ENCODE results near the gene MLLT6. TPM values are rescaled to one million over a fixed set of nuclear protein-coding genes. Genes with fewer than 3 reads are reported as not detected.

Gene MLLT6
- total and polyA plus RNA-seq, 2 of the 13 experiments (the other 11 are each of a cell fraction or from before 2014, with no cell fraction given): 50.7 to 69.5 TPM

GRCh38 chr17:38702166-38702915 is 2.7 kb upstream of the MLLT6 start (continued):
- TF ChIP-seq ZBTB10 (CRISPR knock-in tag; IDR thresholded peaks at IDR 0.05; ENCODE audit: borderline replicate concordance) (no peak), ZBTB34 (CRISPR knock-in tag; IDR thresholded peaks at IDR 0.05) (no peak), HNRNPUL1 (IDR thresholded peaks at IDR 0.05; ENCODE audit: low read depth, low read length) (no peak), MNT (IDR thresholded peaks at IDR 0.05) (no peak), PHF8 (CRISPR knock-in tag; IDR thresholded peaks at IDR 0.05) (peak; percentile 75), ZSCAN21 (CRISPR knock-in tag; IDR thresholded peaks at IDR 0.05; ENCODE audit: borderline replicate concordance) (peak; percentile 78), JDP2 (CRISPR knock-in tag; IDR thresholded peaks at IDR 0.05; ENCODE audit: borderline replicate concordance) (peak; percentile 54; the same call in 1 of the 2 replicates), ZNF33B (CRISPR knock-in tag; IDR thresholded peaks at IDR 0.05) (no peak), TAF1 (CRISPR knock-in tag; IDR thresholded peaks at IDR 0.05) (peak; percentile 84), ZNF879 (CRISPR knock-in tag; IDR thresholded peaks at IDR 0.05) (0 out of 2 replicates have a peak, but pooled peaks have one; percentile 47), ZNF383 (CRISPR knock-in tag; IDR thresholded peaks at IDR 0.05; ENCODE audit: borderline replicate concordance) (no peak), ZKSCAN1 (IDR thresholded peaks at IDR 0.05; ENCODE audit: low read length) (peak; percentile 100), SIX1 (CRISPR knock-in tag; IDR thresholded peaks at IDR 0.05; ENCODE audit: borderline replicate concordance) (no peak), ZFP41 (CRISPR knock-in tag; IDR thresholded peaks at IDR 0.05; ENCODE audit: borderline replicate concordance) (no peak), ZNF232 (CRISPR knock-in tag; IDR thresholded peaks at IDR 0.05; ENCODE audit: borderline replicate concordance) (no peak; the same call in 1 of the 2 replicates), ZNF720 (CRISPR knock-in tag; IDR thresholded peaks at IDR 0.05) (peak; percentile 60; the same call in 1 of the 2 replicates), SOX13 (IDR thresholded peaks at IDR 0.05) (peak; percentile 38; the same call in 1 of the 2 replicates), SOX13 (CRISPR knock-in tag; conservative IDR thresholded peaks at IDR 0.05 in 1 of 2, IDR thresholded peaks at IDR 0.05 in 1 of 2) (peak; percentile 26 to 48; a peak in 2 of 4 replicates), ZBTB44 (CRISPR knock-in tag; IDR thresholded peaks at IDR 0.05) (peak; percentile 54; the same call in 1 of the 2 replicates), HCFC1 (IDR thresholded peaks at IDR 0.05; ENCODE audit: low read depth, low read length) (no peak), SPEN (CRISPR knock-in tag; IDR thresholded peaks at IDR 0.05; ENCODE audit: low read depth) (peak; percentile 56; the same call in 1 of the 2 replicates), SMARCC2 (IDR thresholded peaks at IDR 0.05) (no peak), SNAI1 (CRISPR knock-in tag; IDR thresholded peaks at IDR 0.05; ENCODE audit: borderline replicate concordance) (peak; percentile 85)

Measured in HepG2 (cell line).